Heart left ventricle (tissue), 13 donors: ENCODE data around the gene U2SURP.

Experiments used
- POLR2A ChIP-seq, 2 donors: fragments of 450-650 bp; IDR thresholded peaks; one replicate each; pipeline ENCODE4 v1.6.1; 2017; ENCODE audit warnings: antibody characterized with exemption in 2 of 2, mild to moderate bottlenecking in 2 of 2, moderate library complexity in 2 of 2
- TF ChIP-seq, protein P1 (sequence below), 12 donors: fragments of 200-600 bp; sonication (generic) in 4 of 12; IDR thresholded peaks; one replicate each; pipeline versions ENCODE4 v1.5.0 to v1.8.0; 2018 to 2022; ENCODE audit warnings: antibody characterized with exemption in 12 of 12, mild to moderate bottlenecking in 5 of 12
- donor health status: ischemic (EF 13 %, LVEDD 7.1; RV severe dilation, severe dysfunction).
- donor health status: DM: no; HTN: yes; CAD: no.
- donor health status: DM: no; HTN: no; CAD: no.
- donor health status: ischemic (EF 25% LVEDD 6.9; RV normal size, moderate dysfunction).
- donor health status: ischemic (EF 25% LVEDD 5.7; RV mildly dilated, moderate dysfunction).
- donor health status: ischemic (EF 35%, LVEDD 5.7; RV mildly dilated, moderate dysfunction).
- donor health status: nonischemic (EF 11% LVEDD 7.7; RV severe dilation, severe dysfunction).
- donor health status: DM: yes; HTN: yes; CAD: no.
- donor health status: PGD.
- donor health status: ischemic (EF 29% LVEDD 5.4; RV normal size, mild dysfunction).
- donor health status: nonischemic (EF 23%, LVEDD 6.1; RV moderate dilation, normal function).

DNA sequence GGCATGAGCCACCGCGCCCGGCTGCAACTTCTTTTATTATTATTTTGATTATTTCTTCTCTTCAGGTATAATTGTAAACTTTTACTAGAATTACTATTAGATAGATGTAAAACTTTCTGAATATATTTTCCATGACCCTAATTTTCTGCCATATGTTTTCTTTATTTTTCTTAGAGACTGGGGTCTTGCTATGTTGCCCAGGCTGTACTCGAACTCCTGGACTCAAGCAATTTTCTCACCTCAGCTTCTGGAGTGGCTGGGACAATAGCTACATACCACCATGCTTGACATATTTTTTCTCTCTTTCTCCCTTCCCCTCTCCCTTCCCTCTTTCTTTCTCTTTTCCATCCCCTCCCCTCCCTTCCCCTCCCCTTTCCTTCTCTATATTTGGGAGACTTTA is 88.6 kb downstream of the U2SURP start:
- TF ChIP-seq, protein P1, sequence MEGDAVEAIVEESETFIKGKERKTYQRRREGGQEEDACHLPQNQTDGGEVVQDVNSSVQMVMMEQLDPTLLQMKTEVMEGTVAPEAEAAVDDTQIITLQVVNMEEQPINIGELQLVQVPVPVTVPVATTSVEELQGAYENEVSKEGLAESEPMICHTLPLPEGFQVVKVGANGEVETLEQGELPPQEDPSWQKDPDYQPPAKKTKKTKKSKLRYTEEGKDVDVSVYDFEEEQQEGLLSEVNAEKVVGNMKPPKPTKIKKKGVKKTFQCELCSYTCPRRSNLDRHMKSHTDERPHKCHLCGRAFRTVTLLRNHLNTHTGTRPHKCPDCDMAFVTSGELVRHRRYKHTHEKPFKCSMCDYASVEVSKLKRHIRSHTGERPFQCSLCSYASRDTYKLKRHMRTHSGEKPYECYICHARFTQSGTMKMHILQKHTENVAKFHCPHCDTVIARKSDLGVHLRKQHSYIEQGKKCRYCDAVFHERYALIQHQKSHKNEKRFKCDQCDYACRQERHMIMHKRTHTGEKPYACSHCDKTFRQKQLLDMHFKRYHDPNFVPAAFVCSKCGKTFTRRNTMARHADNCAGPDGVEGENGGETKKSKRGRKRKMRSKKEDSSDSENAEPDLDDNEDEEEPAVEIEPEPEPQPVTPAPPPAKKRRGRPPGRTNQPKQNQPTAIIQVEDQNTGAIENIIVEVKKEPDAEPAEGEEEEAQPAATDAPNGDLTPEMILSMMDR (IDR thresholded peaks at IDR 0.05), result no peak
- TF ChIP-seq POLR2A (IDR thresholded peaks at IDR 0.05), result no peak
